PFSK-1 (cell line): ENCODE results near the gene CELF1.

Experiments
- FOXP2 ChIP-seq: optimal IDR thresholded peaks from 2 replicates; pipeline ENCODE3; 2011; ENCODE audit warnings: borderline replicate concordance, control low read depth, inconsistent platforms; ENCODE audit not compliant: insufficient read depth; ENCODE audit errors: extremely low read length, extremely low read depth
- POLR2AphosphoS5 ChIP-seq: IDR thresholded peaks from 2 replicates; pipeline ENCODE4 v1.6.1; 2012; ENCODE audit warnings: low read depth, mild to moderate bottlenecking, control low read depth, low read length, moderate library complexity
- SIN3A ChIP-seq: IDR thresholded peaks from 2 replicates; pipeline ENCODE4 v1.6.1; 2012; ENCODE audit warnings: mild to moderate bottlenecking, low read length, moderate library complexity, borderline replicate concordance; ENCODE audit not compliant: insufficient read depth
- TAF1 ChIP-seq: IDR thresholded peaks from 2 replicates; pipeline ENCODE4 v1.6.1; 2012; ENCODE audit warnings: low read length, control low read depth, borderline replicate concordance; ENCODE audit not compliant: insufficient read depth
- TF ChIP-seq, protein P1 (sequence below), 2 experiments: IDR thresholded peaks; 2 replicates each; pipeline versions ENCODE4 v1.6.1 to v1.8.0; 2011 to 2012; ENCODE audit warnings: low read depth in 2 of 2, low read length in 2 of 2, control low read depth in 1 of 2, inconsistent platforms in 1 of 2, mild to moderate bottlenecking in 1 of 2, moderate library complexity in 1 of 2; ENCODE audit not compliant: insufficient read depth in 1 of 2

DNA sequence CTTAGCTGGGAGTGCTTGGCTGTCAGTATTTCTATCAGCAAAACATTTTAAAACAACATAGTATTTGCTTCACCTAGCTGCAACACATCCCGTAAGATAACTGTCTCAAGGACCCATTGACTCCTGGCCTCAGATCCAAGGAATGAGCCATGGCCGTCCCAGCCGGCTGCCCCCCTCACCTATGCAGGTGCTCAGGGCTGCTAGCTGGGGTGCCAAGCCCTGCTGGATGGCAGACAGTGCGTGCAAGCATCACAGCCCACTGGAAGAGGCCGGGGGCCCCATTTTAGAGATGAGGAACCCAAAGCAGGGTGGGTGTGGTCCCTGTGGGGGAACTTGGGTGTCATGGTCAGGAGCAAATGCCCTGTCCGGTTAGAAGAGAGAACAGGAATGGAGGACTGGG is 135.2 kb downstream of the CELF1 start:
- TF ChIP-seq, protein P1, sequence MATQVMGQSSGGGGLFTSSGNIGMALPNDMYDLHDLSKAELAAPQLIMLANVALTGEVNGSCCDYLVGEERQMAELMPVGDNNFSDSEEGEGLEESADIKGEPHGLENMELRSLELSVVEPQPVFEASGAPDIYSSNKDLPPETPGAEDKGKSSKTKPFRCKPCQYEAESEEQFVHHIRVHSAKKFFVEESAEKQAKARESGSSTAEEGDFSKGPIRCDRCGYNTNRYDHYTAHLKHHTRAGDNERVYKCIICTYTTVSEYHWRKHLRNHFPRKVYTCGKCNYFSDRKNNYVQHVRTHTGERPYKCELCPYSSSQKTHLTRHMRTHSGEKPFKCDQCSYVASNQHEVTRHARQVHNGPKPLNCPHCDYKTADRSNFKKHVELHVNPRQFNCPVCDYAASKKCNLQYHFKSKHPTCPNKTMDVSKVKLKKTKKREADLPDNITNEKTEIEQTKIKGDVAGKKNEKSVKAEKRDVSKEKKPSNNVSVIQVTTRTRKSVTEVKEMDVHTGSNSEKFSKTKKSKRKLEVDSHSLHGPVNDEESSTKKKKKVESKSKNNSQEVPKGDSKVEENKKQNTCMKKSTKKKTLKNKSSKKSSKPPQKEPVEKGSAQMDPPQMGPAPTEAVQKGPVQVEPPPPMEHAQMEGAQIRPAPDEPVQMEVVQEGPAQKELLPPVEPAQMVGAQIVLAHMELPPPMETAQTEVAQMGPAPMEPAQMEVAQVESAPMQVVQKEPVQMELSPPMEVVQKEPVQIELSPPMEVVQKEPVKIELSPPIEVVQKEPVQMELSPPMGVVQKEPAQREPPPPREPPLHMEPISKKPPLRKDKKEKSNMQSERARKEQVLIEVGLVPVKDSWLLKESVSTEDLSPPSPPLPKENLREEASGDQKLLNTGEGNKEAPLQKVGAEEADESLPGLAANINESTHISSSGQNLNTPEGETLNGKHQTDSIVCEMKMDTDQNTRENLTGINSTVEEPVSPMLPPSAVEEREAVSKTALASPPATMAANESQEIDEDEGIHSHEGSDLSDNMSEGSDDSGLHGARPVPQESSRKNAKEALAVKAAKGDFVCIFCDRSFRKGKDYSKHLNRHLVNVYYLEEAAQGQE (IDR thresholded peaks at IDR 0.05; ENCODE audit: insufficient read depth in 1 of 2, low read depth in 2 of 2, low read length in 2 of 2), result no peak
- no peak for TF ChIP-seq SIN3A
- peak; percentile 36; the same call in 1 of the 2 replicates for TF ChIP-seq POLR2AphosphoS5
- no peak for TF ChIP-seq TAF1
- TF ChIP-seq FOXP2, result no peak
